C4-2B (cell line): ENCODE data around the gene LMF1.

Experiments
- H3K27ac ChIP-seq: fragments of 450-650 bp; 2 replicates; pipeline ENCODE4 v1.5.1; 2017
- ZFX ChIP-seq: fragments of 450-650 bp; IDR thresholded peaks from 2 replicates; pipeline ENCODE4 v1.6.1; 2017
- TF ChIP-seq, protein P1 (sequence below): fragments of 450-650 bp; conservative IDR thresholded peaks from 2 replicates; pipeline ENCODE4 v1.5.1; 2017; ENCODE audit warnings: mild to moderate bottlenecking

Gene LMF1

DNA sequence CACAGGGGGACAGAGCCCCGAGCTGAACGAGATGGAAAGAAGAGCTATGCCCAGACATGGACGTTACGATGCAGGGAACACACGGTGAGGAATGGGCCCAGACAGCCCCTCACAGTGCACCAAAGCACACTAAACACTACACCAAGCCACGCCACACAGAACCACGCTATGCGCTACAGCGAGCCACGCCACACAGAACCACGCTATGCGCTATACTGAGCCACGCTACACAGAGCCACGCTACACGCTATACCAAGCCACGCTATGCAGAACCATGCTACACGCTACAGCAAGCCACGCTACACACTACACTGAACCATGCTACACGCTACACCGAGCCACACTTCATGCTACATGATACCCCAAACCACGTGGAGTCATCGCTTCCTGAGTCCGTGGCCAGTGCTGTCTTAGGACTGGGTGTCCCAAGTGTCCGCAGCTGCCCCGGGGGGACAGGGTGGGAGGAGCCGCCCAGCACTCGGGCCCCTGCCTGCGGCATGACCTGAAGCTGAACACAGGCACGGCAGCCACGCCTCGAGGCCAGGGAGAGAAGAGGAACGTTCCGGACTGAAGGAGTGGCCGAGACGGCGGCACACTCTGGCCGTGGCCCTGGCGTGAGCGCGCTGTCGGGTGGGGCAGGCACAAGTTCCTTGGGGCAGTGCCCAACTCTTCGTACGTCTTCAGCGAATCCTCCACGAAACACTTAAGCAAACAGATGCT is 61.3 kb downstream of the LMF1 start:
- no peak for TF ChIP-seq ZFX
- TF ChIP-seq, protein P1, sequence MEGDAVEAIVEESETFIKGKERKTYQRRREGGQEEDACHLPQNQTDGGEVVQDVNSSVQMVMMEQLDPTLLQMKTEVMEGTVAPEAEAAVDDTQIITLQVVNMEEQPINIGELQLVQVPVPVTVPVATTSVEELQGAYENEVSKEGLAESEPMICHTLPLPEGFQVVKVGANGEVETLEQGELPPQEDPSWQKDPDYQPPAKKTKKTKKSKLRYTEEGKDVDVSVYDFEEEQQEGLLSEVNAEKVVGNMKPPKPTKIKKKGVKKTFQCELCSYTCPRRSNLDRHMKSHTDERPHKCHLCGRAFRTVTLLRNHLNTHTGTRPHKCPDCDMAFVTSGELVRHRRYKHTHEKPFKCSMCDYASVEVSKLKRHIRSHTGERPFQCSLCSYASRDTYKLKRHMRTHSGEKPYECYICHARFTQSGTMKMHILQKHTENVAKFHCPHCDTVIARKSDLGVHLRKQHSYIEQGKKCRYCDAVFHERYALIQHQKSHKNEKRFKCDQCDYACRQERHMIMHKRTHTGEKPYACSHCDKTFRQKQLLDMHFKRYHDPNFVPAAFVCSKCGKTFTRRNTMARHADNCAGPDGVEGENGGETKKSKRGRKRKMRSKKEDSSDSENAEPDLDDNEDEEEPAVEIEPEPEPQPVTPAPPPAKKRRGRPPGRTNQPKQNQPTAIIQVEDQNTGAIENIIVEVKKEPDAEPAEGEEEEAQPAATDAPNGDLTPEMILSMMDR: no peak
- H3K27ac ChIP-seq: no peak overlapping the region

DNA sequence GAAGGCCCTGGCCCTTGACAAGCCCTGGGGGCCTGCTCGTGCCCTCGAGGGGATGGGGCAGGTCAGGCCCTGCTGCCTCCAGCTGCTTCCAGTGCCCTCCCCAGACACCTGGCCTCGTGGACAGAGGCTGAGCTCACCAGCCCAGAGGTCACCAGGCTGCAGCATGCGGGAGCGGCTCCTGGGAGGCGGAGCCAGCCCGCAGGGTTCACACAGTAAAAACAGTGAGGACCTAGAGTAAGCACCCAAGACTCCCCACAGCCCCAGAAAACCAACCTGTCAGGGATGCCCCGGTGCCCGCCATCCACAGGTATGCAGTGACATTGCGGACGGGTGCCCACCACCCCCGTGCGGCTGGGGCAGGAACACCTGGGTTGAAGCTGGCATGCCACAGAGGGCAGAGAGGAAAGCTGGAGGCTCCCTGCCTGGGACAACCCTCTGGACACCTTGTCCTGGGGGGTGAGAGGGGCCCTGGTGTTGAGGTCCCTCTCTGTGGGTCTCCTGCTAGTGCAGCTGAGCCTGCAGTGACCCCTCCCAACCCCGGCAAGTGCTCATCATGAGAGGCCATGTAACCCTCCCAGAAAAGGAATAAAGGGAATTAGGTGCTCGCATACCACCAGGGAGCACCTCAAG is 62.1 kb downstream of the LMF1 start:
- TF ChIP-seq, protein P1: no peak
- no peak for TF ChIP-seq ZFX
- H3K27ac ChIP-seq: no peak overlapping the region

DNA sequence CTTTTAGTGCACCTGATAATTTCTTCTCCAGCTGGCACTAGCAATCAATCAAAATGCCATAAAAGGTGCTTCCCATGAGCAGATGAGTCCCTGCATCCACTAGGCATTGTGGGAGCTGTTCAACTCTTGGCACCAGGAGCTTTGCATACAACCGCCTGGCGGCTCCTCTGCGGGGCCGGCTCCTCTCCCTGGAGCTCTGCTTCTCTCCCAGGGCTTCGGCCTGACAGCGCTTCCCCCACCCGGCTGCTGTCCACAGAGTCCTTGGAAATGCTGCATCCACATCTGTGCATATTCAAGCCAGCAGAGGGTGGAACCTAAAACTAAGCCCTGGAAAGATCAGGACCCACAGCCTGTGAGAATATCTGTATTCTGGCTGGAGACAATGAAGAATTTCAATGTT is 62.9 kb downstream of the LMF1 start:
- TF ChIP-seq ZFX: no peak
- TF ChIP-seq, protein P1: no peak
- H3K27ac ChIP-seq: no peak overlapping the region

DNA sequence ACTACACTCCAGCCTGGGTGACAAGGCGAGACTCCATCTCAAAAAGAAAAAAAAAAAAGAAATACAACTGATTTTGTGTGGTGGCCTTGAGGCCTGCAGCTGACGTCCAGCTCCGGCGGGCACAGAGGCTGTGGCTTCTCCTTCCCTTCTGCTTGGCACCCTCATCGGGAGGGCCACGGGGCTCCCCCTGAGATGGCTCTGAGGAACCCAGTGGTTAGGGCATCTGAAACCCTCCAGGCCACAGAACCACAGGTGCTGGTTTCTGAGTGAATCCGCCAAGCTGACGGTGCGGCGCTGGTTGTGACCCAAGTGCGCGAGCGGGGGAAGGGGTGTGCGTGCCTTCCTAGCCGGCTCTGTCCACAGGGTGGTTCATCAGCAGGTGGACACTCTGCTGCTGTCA is 63.4 kb downstream of the LMF1 start:
- TF ChIP-seq ZFX: no peak
- TF ChIP-seq, protein P1: no peak
- no peak overlapping the region for H3K27ac ChIP-seq

DNA sequence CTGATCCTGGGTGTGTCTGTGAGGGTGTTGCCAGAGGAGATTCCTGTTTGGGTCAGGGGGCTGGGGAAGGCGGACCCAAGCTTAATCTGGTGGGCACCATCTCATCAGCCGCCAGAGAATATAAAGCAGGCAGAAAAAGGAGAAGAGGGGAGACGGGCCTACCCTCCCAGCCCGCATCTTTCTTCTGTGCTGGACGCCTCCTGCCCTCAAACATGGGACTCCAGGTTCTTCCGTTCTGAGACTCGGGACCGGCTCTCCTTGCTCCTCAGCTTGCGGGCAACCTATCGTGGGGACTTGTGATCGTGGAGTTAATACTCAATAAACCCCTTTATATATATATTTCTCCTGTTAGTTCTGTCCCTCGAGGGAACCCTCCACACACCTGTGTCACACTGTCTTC is 64.5 kb downstream of the LMF1 start:
- TF ChIP-seq, protein P1: no peak
- no peak for TF ChIP-seq ZFX
- no peak overlapping the region for H3K27ac ChIP-seq

DNA sequence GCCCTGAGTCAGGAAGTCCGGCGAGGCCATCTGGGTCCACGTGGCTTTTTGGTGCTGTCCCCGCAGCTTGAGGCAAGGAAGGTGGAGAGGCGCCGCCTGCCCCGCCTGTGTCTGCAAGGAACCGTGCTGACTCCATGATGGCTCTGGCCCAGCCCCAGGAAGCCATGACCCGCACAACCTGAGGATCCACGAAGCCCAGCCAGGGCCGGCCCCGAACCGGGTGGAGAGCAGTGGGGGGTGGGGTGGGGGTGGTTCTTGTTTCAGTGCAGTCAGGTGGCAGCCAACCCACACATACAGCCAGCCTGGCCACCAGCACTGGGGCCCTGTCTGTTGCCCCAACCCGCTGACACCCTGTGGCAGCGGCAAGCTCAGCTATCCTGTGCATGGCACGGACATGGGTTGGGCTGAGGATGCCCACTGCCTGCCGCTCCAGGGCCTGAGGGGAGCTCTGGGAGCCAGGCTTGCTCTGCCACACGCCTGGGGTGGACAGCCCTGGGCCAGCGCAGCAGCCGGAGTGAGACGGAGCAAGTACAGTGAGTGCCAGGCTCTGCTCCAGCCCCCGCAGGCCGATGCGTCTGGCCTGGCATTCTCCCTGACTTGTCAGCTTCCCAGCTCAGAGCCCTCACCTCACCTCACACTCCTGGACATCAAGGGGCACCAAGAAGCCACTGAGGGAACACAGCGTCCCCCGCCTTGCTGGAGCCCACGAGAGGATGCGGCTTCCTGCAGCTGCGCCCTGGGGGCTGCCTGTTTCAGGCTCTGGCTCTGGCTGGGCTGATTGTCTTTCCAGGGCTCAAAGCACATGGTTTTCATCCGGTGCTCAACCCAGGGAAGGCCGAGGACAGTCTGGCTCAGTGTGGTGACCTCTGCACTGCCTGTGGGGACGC is 68.8 kb downstream of the LMF1 start:
- TF ChIP-seq, protein P1: no peak
- TF ChIP-seq ZFX: no peak
- H3K27ac ChIP-seq: no peak overlapping the region

DNA sequence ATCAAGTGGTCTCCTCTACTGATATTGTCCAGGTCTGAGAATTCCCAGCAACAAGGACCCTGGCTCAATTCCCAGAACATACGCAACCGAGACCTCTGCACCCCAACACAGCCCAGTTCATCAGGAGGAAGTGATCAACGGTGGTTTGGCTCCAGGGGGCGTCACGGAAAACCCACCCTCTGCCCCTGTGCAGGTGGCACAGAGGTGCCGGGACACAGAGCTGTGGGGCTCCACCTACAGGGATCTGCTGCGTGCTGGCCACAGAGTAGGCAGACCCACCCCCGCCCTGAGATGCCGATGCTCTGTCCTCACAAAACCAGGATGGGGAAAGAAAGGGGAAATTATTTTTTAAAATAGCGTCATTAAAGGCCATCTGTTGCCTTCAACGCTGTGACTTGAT is 69.6 kb downstream of the LMF1 start:
- TF ChIP-seq, protein P1: no peak
- no peak for TF ChIP-seq ZFX
- no peak overlapping the region for H3K27ac ChIP-seq
